ENCODE data around the gene ABR.

DNA sequence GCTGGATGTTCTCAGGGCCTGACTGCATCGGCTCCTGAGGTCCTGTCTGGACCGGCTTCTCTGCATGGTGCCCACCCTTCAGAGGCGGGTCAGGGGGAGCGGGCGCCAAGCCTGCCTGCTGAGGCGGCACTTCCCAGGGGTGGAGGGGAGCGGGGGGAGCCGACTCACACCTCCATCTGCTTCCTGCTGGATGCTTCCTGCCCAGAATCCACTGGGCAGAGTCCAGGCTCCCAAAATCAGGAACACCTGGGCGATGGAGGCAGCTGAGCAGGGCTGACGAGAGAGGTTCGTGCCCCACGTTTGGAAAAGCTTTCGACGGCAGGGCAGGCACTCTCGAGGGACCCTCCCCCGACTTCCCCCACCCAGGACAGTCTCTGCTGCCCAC, 140.7 kb downstream of the ABR start:
- TF ChIP-seq, protein P1, sequence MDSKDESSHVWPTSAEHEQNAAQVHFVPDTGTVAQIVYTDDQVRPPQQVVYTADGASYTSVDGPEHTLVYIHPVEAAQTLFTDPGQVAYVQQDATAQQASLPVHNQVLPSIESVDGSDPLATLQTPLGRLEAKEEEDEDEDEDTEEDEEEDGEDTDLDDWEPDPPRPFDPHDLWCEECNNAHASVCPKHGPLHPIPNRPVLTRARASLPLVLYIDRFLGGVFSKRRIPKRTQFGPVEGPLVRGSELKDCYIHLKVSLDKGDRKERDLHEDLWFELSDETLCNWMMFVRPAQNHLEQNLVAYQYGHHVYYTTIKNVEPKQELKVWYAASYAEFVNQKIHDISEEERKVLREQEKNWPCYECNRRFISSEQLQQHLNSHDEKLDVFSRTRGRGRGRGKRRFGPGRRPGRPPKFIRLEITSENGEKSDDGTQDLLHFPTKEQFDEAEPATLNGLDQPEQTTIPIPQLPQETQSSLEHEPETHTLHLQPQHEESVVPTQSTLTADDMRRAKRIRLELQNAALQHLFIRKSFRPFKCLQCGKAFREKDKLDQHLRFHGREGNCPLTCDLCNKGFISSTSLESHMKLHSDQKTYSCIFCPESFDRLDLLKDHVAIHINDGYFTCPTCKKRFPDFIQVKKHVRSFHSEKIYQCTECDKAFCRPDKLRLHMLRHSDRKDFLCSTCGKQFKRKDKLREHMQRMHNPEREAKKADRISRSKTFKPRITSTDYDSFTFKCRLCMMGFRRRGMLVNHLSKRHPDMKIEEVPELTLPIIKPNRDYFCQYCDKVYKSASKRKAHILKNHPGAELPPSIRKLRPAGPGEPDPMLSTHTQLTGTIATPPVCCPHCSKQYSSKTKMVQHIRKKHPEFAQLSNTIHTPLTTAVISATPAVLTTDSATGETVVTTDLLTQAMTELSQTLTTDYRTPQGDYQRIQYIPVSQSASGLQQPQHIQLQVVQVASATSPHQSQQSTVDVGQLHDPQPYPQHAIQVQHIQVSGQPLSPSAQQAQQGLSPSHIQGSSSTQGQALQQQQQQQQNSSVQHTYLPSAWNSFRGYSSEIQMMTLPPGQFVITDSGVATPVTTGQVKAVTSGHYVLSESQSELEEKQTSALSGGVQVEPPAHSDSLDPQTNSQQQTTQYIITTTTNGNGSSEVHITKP (CRISPR knock-in tag; IDR thresholded peaks at IDR 0.05; ENCODE audit: low read depth), result no peak
- TF ChIP-seq STAG1 (CRISPR knock-in tag; IDR thresholded peaks at IDR 0.05) (no peak), ZNF788 (CRISPR knock-in tag; IDR thresholded peaks at IDR 0.05; ENCODE audit: borderline replicate concordance) (no peak)
- TF ChIP-seq, protein P2, sequence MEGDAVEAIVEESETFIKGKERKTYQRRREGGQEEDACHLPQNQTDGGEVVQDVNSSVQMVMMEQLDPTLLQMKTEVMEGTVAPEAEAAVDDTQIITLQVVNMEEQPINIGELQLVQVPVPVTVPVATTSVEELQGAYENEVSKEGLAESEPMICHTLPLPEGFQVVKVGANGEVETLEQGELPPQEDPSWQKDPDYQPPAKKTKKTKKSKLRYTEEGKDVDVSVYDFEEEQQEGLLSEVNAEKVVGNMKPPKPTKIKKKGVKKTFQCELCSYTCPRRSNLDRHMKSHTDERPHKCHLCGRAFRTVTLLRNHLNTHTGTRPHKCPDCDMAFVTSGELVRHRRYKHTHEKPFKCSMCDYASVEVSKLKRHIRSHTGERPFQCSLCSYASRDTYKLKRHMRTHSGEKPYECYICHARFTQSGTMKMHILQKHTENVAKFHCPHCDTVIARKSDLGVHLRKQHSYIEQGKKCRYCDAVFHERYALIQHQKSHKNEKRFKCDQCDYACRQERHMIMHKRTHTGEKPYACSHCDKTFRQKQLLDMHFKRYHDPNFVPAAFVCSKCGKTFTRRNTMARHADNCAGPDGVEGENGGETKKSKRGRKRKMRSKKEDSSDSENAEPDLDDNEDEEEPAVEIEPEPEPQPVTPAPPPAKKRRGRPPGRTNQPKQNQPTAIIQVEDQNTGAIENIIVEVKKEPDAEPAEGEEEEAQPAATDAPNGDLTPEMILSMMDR (CRISPR knock-in tag; IDR thresholded peaks at IDR 0.05), result no peak
